HG02763 (cell line): Measurements from ENCODE around the gene CENPU.

ENCODE experiments used
- ATAC-seq: cut with Tn5 transposase; IDR thresholded peaks from one replicate; pipeline ENCODE4 v1.9.1; 2021; ENCODE audit warnings: mild to moderate bottlenecking, moderate library complexity; ENCODE audit not compliant: unreplicated experiment

The CENPU gene

GRCh38 chr4:184713887-184714286 lies 20.0 kb downstream of the CENPU start:
- no peak for ATAC-seq

GRCh38 chr4:184712322-184712721 lies 21.6 kb downstream of the CENPU start:
- ATAC-seq, result no peak

GRCh38 chr4:184706453-184706852 lies 27.4 kb downstream of the CENPU start:
- ATAC-seq, result no peak

- no peak for ATAC-seq
Observed at GRCh38 chr4:184705692-184706091, 28.2 kb downstream of the CENPU start.

GRCh38 chr4:184702114-184702513 lies 31.8 kb downstream of the CENPU start:
- no peak for ATAC-seq

- ATAC-seq, result no peak
Observed at GRCh38 chr4:184699941-184700340, 34.0 kb downstream of the CENPU start.

- ATAC-seq, result no peak
Observed at GRCh38 chr4:184697956-184698355, 35.9 kb downstream of the CENPU start.

GRCh38 chr4:184695178-184695896 lies 38.6 kb downstream of the CENPU start:
- no peak for ATAC-seq

- no peak for ATAC-seq
Observed at GRCh38 chr4:184694412-184694956, 39.4 kb downstream of the CENPU start.

GRCh38 chr4:184693056-184693455 lies 40.8 kb downstream of the CENPU start:
- ATAC-seq, result no peak

GRCh38 chr4:184689681-184690080 lies 44.2 kb downstream of the CENPU start:
- ATAC-seq, result no peak

GRCh38 chr4:184688447-184688846 lies 45.4 kb downstream of the CENPU start:
- no peak for ATAC-seq

- no peak for ATAC-seq
Observed at GRCh38 chr4:184688005-184688404, 45.9 kb downstream of the CENPU start.

- ATAC-seq, result no peak
Observed at GRCh38 chr4:184684491-184685189, 49.3 kb downstream of the CENPU start.

GRCh38 chr4:184681916-184682315 lies 52.0 kb downstream of the CENPU start:
- ATAC-seq, result no peak

GRCh38 chr4:184680698-184681097 lies 53.2 kb downstream of the CENPU start:
- no peak for ATAC-seq

- no peak for ATAC-seq
Observed at GRCh38 chr4:184675821-184676492, 57.9 kb downstream of the CENPU start.

GRCh38 chr4:184675018-184675417 lies 58.9 kb downstream of the CENPU start:
- ATAC-seq, result no peak

GRCh38 chr4:184674011-184674410 lies 59.9 kb downstream of the CENPU start:
- no peak for ATAC-seq

GRCh38 chr4:184672741-184673140 lies 61.2 kb downstream of the CENPU start:
- ATAC-seq, result no peak

- ATAC-seq, result no peak
Observed at GRCh38 chr4:184671101-184671500, 62.8 kb downstream of the CENPU start.

- ATAC-seq, result no peak
Observed at GRCh38 chr4:184669251-184669650, 64.6 kb downstream of the CENPU start.
